HG02973 (cell line): ENCODE results near the gene HECTD2.
"Not testable (repeated sequence)": the region's sequence is repeated elsewhere in the genome, so short reads cannot be mapped to it uniquely, and the experiment has no call there.

Experiments used
- ATAC-seq: cut with Tn5 transposase; IDR thresholded peaks from one replicate; pipeline ENCODE4 v1.9.1; 2021; ENCODE audit warnings: moderate library complexity; ENCODE audit not compliant: unreplicated experiment

The HECTD2 gene

DNA sequence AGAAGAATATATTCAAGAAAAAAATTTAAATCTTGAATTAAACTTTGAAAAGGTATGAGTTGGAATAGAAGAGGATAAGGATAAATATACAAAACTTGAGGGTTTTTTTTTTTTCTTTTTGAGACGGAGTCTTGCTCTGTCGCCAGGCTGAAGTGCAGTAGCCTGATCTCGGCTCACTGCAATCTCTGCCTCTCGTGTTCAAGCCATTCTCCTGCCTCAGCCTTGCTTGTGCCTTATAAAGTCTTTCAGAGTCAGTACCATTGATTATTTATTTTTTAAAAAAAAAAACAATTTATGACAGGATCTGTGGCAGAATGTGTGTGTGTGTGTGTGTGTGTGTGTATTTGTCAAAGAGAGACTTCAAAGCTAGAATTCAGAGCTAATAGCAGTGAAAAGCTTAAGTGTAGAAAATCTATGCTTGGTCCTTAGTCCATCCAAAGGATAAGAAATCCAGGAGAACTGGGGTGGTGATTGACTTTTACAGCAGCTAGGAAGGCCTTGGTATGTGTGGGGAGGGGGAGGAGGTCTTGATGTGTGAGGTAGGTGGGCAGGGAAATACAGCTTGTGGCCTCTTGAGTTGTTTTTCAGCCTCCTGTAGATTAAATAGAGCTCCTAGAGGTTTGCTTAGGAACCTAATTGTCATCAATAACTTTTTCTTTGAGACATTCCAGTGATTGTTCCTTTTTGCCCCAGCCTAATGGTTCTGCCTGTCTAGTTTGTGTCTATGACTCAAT is 2.4 kb downstream of the HECTD2 start:
- no peak for ATAC-seq

DNA sequence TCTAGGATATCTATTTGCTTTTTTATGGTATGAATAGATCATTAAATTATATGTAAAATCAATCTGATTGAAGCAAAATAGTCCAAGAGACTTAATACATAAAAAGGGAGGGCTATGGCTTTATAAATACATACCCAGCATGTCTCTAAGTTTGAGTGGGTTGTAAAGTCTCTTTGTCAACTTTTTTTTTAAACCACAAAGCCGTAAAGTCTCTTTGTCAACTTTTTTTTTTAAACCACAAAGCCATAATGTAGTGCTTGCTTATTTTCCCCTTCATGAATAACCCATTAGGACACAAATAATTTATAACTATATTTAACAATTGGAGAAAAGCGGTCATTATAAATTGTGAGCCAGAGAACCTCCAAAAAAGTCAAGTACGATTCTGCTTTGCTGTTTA is 5.7 kb downstream of the HECTD2 start:
- no peak for ATAC-seq

DNA sequence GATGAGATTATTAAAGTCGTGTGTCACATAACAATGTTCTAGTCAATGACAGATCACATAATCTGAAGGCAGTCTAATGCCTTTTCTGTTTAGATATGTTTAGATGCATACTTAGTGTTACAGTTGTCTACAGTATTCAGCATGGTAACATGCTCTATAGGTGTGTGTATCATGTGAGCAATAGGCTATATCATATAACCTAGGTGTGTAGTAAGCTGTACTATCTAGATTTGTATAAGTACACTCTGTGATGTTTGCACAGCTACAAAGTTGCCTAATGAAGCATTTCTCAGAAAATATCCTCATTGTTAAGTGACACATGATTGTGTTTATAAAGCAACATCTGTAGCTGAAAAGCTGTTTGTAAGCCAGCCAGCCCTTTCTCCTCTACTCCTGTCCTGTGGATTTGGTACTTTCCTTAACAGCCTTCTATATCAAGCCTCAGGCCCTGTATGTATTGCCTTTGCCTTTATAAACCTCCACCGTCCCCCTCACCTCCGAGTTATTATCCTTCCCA is 6.3 kb downstream of the HECTD2 start:
- ATAC-seq = no peak

DNA sequence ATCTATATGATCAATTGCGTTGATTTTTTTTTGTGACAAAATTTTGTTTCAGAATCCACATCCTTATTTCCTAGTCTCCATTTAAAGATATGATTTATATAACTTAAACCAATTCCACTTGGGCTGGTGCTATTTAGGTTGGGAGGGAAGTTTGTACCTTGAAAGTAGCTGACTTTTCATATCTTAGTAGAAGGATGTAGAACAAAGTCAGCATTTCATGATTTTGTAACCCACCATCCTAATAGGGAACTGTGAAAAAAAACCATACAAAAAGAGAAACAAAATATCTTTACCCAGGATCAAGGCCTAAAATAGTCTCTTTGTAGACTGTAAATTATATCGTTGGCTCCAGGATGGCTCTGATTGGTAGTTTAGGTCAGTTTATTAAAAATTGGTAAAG is 8.3 kb downstream of the HECTD2 start:
- no peak for ATAC-seq

DNA sequence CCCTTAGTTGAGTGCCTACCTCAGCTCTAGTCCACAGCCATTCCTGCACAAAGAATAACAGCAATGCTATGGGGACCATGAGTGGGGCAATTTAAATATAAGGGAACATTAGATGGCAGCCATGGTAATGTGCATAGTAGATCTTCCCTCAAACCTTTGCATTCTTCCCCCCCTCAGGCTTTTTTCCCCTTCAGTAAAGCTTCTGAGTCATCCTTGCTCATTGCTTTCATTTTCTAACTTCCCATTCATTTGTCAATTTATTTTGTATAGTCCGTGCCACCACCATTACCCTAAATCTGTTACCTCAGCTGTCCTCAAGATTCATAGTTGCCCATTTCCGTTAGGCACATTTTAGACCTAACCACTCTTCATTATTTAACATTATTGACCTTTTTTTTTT is 10.7 kb downstream of the HECTD2 start:
- no peak for ATAC-seq

DNA sequence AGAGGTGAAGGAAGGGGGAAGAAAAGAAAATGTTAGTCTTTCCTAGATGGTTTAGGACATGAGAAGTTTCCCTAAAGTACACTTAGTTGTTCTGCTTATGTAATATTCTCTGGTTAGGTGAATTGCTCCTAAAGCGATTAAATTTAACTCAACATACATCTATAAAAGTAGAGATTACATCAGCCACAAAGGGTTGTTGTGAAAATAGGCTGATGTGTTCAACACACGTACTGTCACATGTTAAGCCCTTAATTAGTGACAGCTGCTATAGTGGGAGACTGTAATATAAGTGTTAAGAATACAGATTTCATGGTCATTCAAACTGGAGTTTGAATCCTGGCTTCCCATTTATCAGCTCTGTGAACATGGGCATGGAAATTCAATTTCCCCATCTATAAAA is 12.8 kb downstream of the HECTD2 start:
- ATAC-seq = no peak

DNA sequence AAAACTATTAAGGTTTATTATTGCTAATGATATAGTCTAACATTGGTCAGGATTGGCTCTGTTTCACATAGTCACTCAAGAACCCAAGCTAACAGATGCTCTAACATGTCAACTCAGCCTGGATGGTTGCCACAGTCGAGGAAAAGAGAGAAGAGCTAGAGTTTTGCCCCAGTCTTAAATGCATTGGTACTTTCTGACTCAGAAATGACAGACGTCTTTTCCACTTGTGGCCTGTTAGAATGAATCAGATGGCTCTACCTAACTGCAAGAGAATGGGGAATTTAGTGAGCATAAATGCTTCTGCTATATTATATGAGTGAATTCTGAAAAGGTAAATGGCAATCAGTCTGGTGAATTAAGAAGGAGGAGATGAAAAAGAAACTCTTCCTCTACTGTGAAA is 13.9 kb downstream of the HECTD2 start:
- ATAC-seq = no peak

DNA sequence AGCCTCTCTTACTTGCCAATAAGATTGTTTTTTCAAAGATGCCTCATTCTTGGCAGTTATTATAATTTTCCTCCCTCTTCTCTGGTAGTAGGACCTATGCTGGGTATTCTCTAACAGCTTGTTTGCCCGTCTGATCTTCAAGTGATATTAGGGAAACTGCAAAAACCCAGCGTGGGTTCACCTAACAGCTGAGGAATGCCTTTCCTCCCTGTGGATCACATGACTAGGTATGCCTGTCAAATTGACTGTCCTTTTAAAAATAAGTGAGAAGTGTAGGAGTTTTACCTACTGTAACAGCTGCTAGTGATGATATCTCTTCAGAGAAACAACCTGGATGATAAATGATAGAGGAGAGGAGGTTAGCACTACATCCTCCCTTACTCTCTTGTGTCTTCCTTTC is 22.0 kb downstream of the HECTD2 start:
- ATAC-seq = no peak

DNA sequence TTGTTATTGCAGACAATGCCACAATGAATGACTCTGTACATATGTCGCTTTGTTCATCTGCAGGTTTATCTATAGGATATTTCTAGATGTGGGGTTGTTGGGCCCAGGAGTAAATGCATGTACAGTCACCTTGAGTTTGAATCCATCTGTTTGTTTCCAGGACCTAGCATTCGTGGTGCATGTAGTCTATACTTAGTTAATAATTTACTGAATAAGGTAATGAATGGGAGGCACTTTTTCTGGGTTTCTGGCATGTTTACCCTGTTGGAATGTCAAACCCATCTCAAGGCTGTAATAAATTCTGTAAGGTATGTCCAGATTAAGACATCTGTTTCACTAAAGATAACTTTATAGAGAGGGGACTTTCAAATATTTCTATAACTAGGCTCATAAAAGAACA is 23.5 kb downstream of the HECTD2 start:
- no peak for ATAC-seq

DNA sequence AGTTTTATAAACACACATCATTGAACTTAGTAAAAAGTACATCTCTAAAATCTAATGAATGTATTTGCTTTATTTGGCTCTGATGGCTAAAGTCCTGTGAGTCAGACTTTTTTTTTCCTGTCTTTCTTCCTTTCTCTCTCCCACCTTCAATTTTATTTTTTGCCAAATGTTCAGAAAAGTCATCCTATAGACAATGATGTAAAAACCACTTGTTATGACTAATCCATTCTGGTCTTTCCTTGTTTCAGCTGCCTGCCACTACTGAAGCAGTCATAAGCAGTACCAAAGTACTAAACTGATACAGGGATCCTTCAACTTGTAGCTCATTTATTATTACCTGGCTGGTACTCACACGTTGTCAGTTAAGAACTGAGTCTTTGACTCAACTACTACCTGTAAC is 23.9 kb downstream of the HECTD2 start:
- no peak for ATAC-seq

DNA sequence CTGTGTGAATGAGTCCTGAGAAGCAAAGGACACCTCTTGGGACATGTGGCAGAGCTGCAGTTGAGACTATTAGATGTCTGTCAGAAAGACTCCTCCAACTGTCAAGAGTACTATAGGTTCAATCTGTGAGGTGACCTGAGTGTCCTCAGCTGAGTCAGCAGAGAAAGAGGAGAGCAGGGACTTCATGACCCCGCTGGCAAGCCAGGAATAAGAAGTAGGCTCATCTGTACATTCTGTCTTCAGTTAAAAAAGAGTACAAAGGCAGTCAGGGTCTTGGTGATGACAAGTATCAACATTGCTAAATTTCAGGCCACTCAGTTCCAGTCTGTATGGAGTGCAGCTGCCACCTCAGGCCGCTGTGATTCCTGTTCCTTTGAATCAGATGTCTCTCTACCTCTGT is 25.1 kb downstream of the HECTD2 start:
- no peak for ATAC-seq

DNA sequence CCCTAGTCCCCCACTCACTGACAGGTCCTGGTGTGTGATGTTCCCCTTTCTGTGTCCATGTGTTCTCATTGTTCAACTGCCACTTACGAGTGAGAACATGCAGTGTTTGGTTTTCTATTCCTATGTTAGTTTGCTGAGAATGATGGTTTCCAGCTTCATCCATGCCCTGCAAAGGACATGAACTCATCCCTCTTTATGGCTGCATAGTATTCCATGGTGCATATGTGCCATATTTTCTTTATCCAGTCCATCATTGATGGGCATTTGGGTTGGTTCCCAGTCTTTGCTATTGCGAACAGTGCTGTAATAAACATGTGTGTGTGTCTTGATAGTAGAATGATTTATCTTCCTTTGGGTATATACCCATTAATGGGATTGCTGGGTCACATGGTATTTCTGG is 28.1 kb downstream of the HECTD2 start:
- not testable (repeated sequence) for ATAC-seq

DNA sequence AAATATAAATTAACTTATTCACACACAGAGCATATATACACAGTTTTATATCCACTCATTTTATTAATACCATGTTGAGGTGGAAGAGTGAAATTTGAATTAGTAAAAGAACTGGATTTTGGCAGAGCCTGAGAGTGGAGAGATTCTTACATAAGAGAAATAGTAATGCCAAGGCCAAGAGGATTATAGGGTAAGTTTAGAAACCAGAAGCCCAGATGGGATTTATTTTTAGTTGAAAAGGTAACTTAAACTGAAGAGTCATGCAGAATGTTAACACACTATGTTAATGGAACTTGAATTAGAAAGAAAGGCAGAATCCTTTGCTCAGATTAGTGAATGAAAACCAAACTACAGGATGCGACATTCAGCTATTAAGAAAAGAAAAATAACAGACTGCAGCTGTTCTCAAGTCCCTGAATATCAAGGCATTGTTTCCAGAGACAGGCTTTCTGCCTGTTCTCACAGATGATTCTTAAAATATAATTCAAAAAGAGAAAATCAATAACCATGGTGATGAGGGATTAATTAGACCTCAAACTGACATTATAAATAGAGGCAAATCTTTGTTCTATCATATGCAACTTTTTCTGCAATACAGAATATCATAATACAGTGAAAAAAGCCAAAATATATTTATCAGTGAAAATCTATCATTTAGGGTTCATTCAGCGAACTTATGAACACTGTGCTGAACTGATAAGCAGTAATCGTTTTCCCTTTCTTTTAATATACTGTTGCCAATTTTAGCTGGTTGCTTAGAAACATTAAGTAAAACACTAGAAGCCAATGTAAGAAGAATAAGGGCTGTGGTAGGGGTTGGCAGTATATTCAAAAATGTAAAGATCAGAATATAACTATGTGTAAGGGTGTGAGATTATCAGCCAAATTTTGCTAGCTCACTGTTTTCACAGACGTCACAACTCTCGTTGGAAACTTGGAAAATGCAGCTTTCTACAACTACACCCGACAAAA is 34.4 kb downstream of the HECTD2 start:
- ATAC-seq = no peak

DNA sequence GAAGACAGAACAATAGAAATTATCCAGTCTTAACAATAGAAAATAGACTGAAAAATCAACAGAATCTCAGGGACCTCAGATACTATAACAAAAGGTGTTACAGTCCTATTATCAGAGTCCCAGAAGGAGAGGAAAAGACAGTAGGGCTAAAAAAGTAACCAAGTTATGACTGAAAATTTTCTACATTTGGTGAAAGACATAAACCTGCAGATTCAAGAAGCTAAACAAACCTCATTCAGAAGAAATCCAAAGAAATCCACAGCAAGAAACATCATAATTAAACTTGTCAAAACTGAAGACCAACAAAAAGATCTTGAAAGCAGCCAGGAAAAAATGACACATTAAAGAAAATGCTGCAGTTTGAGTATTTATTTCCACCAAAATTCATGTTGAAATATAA is 41.9 kb downstream of the HECTD2 start:
- no peak for ATAC-seq

DNA sequence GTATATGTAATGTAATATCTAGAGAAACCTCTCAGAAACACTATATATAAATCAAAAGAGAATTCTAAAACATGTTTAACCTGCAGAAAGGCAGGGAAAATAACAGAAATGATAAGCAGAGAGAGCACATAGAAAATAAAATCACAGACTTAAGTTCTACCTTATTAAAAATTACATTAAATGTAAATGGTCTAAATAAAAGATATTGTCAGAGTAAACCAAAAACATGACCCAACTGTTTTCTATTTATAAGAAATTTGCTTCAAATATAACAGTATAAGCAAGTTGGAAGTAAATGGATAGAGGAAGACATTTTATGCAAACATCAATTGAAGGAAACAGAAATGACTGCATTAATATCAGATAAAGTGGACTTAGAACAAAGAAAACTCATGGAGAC is 43.4 kb downstream of the HECTD2 start:
- no peak for ATAC-seq

DNA sequence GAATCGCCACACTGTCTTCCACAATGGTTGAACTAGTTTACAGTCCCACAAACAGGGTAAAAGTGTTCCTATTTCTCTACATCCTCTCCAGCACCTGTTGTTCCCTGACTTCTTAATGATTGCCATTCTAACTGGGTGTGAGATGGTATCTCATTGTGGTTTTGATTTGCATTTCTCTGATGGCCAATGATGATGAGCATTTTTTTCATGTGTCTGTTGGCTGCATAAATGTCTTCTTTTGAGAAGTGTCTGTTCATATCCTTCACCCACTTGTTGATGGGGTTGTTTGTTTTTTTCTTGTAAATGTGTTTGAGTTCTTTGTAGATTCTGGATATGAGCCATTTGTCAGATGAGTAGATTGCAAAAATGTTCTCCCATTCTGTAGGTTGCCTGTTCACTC is 45.0 kb downstream of the HECTD2 start:
- ATAC-seq = not testable (repeated sequence)

DNA sequence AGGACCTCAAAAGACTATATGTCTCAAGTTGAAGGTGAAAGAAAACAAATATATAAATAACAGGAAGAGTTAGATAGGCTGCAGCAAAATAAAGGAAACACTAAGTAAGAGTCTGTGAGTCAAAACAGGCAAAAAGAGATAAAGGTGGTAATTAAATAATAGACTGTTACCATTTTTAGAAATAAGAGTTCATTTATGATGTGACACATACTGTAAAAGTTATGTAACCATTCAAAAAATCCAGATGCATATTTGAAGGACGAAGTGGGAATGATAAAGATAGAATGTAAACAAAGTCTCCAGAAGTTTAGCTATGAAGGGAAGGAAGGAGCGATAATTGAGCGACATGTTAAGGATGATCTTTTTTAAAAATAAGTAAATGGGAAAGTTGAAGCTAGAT is 50.5 kb downstream of the HECTD2 start:
- no peak for ATAC-seq

DNA sequence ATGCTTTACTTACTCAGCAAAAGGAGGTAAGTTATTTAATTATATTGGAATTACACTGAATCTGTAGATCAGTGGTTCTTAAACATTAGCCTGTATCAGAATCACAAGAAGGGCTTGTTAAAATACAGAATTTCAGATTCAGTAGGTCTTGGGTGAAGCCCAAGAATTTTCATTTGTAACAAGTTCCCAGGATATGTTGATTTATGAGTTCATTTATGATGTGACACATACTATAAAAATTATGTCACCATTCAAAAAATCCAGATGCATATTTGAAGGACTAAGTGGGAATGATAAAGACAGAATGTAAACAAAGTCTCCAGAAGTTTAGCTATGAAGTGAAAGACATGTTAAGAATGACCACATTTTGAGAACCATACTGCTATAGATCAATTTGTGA is 52.3 kb downstream of the HECTD2 start:
- ATAC-seq = no peak

DNA sequence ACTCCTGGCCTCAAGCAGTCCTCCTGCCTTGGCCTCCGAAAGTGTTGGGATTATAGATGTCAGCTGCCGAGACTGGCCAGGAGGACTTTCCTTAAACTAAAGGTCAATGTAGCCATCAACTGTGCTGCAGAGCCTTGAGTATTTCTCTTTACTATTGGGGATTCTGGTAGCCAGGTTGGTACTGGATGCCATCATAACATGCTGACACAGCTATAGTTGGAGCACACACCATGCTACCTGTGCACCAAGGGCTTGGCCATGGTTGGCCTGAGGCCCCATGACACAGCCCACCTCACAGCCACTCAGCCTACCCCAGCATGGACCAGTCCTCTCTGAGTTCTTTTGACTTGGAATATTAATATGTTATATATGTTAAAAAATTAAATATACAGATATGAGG is 54.4 kb downstream of the HECTD2 start:
- ATAC-seq = no peak

DNA sequence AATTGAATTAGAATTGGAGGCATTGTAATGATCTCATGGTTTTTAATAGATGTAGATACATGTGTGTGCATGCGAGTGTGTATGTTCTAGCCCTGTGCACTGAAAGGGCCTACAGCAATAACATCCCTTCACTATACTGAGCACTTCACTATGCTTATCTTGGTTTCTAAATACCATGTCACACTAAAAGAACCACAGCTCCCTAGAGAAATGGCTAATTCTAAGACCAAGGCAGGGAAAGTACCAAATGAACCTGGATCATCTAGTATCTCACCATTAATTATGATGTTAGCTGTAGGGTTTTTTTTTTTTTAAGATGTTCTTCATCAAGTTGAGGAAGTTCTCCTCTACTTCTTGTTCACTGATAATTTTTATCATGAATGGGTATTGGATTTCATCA is 55.1 kb downstream of the HECTD2 start:
- ATAC-seq = no peak

DNA sequence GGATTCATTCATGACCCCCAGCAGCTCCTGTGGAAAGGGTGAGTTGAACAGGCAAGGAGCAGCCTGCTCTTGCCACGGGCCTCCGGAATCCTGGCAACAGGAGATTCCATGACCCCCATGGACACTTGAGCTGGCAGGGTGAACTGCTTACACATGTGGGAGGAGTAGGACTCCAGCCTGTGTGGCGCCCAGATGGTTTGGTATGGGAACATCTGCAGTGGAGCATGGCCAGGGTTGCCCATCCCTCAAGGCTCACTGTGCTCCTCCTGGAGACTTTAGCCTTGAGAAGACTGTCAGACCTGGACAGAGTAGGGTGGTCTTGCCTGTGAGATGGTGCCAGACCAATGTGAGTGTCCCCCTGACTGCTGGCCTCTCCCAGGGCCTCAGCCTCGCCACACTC is 57.0 kb downstream of the HECTD2 start:
- no peak for ATAC-seq

DNA sequence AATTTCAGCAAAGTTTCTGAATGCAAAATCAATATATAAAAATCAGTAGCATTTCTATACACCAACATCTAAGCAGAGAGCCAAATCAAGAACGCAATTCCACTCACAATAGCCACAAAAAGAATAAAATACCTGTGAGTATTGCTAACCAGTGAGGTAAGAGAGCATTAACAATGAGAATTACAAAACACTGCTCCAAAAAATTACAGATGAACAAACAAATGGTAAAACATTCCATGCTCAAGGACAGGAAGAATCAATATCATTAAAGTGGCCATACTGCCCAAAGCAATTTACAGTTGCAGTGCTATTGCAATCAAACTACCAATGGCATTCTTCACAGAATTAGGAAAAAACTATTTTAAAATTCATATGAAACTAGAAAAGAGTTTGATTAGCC is 61.5 kb downstream of the HECTD2 start:
- no peak for ATAC-seq
